Choroid plexus epithelial cell (primary cell): ENCODE data around the gene KCNK5.

Experiments
- DNase-seq: peaks from one replicate; pipeline ENCODE4 v3.0.0-alpha.2; 2010; ENCODE audit warnings: low read depth
- H3K4me3 ChIP-seq: 2 replicates; pipeline ENCODE4 v1.5.1; 2011; ENCODE audit warnings: low read depth, mild to moderate bottlenecking, control low read depth, low read length, moderate library complexity
- CTCF ChIP-seq: conservative IDR thresholded peaks from 2 replicates; pipeline ENCODE4 v1.5.1; 2011; ENCODE audit warnings: low read depth, mild to moderate bottlenecking, control low read depth, inconsistent platforms, low read length, moderate library complexity

The KCNK5 gene

DNA sequence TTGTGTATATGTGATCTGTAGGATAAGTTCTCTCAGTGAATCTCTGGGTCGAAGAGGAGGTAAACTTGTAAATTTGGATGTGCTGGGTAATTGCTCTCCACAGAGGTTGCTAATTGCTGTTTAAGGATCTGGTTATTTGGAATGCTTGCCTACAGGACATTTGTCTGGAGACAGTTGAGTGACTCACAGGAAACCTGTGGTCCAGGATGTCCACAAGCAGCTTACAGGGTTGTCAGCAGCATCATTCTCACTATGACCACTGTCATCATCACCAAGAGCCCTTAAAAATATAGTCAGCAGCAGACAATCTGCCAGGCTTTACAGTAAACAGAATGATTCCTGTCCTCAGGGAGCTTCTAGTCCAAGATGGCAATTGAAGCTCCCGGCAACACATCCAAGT, 31.2 kb upstream of the KCNK5 start:
- no peak overlapping the region for H3K4me3 ChIP-seq
- no peak for TF ChIP-seq CTCF
- no peak for DNase-seq

- TF ChIP-seq CTCF, result no peak
- H3K4me3 ChIP-seq, result no peak overlapping the region
- DNase-seq, result no peak
Observed at GRCh38 chr6:39256294-39256940, 27.1 kb upstream of the KCNK5 start.

GRCh38 chr6:39254999-39255535, 25.8 kb upstream of the KCNK5 start:
- DNase-seq, result no peak
- TF ChIP-seq CTCF, result no peak
- H3K4me3 ChIP-seq, result no peak overlapping the region

DNA sequence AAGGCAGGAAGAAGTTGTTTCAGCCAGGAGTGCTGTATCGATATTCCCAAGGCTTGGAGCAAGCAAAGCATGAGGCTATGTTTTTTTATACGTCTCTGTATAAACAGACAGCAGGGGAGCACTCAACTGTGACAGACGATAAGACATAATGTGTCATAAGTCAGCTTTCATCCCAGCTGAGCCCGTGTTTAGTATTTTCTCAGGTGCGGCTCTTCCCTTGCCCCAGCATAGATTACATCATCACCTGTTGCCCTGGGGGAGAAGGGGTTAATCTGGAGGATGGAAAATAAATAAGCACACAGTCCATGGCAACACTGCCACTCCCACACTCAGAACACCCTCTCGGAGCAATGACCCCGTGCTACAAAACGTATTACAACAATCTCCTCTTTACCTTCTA, 22.1 kb upstream of the KCNK5 start:
- no peak for DNase-seq
- H3K4me3 ChIP-seq, result no peak overlapping the region

GRCh38 chr6:39250507-39250906, 21.2 kb upstream of the KCNK5 start:
- no peak for TF ChIP-seq CTCF
- H3K4me3 ChIP-seq, result no peak overlapping the region
- DNase-seq, result no peak

More for the DNA sequence above, 22.1 kb upstream of the KCNK5 start:
- no peak for TF ChIP-seq CTCF

DNA sequence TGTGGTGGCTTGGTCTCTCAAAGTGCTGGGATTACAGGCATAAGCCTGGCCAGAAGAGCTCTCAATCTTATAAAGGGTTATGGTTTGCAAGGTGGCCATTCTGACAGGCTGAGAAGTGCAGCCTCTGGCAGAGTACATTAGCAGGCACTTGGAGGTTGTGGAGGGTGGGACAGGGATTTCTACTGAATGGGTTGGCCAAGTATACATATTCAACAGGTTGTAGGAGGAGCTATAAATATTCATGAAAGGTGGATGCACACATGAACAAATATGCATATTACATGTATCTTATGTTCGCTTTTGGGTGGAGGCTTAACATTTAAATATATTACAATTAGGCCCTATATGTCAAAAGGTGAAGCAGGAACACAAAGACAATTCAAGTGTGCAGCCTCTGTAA, 20.0 kb upstream of the KCNK5 start:
- no peak for DNase-seq
- TF ChIP-seq CTCF, result no peak
- no peak overlapping the region for H3K4me3 ChIP-seq

DNA sequence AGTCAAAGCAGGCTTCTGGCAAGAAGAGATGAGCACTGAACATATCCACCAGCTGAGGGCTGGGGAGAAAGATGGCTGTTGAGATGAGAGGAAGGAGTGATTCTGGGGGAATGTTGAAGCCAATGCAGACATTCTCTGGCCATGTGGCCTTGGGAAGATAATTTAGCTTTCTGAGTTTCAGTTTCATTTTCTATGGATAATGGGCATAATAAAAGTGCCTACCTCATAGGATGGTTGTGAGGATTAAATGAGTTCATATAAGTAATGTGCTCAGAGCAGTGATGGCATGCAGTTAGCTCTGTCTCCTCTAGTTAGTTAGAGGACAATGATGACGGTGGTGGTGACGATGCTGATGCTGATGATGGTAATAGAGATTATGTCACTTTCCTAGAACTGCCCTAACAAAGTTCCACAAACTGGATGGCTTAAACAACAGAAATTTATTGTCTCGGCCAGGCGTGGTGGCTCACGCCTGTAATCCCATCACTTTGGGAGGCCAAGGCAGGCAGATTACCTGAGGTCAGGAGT, 18.5 kb upstream of the KCNK5 start:
- no peak overlapping the region for H3K4me3 ChIP-seq
- no peak for TF ChIP-seq CTCF
- no peak for DNase-seq
